HG03095 (cell line): ENCODE data around the gene FRAS1.
"Not testable (repeated sequence)": the region's sequence is repeated elsewhere in the genome, so short reads cannot be mapped to it uniquely, and the experiment has no call there.

Experiments
- ATAC-seq: cut with Tn5 transposase; IDR thresholded peaks from one replicate; pipeline ENCODE4 v1.9.1; 2021; ENCODE audit warnings: moderate library complexity; ENCODE audit not compliant: unreplicated experiment

Gene FRAS1

DNA sequence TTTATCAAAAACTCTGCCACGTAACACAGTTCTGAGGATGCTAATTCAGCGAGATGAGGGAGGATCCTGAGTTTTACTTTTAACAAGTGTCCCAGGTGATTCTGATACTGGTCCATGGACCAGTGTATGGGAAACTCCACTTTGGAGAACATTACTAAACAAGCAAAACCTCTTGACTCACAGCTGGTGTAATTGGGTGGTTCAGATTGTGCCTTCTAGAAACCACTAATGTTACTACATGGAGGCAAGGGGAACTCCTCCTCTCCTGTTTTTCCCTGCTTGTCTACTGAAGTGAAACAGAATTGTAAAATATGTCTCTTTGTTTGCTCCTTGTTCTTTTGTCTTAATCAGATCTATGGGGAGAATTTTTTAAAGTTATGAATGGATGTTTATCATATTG, 62.6 kb downstream of the FRAS1 start:
- no peak for ATAC-seq

DNA sequence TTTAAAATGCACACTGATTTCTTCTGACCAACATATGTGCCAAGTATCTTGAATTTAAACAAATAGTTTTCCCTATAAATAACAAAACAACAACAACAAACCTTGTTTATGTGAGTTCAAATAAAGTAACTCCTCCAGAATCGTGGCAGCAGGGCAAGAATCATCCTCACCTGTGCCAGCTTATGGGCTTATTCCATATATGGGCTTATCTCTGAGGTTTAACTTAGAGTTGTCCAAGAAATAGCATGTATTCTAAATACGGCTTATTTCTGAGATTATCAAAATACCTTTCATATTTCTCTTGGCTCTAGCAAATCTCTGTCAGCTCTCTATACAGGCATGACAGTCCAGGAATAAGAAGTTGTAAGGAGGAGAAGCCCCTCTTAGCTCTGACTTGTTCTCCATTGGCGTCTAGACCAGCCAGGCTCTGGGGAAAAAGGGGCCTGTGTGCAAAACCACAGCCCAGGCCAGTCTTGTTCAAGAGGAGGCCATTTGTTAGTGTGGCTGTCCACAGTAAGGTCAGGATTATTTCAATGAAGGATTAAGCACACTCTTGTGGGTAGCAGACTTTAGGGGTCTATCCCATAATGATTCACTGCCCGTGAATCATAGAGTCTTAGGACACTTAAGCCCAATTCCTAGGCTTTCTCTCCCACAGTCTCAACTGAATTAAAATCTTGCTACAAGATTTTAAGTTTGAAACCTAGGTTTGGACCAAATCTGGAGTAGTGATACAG, 63.2 kb downstream of the FRAS1 start:
- no peak for ATAC-seq

DNA sequence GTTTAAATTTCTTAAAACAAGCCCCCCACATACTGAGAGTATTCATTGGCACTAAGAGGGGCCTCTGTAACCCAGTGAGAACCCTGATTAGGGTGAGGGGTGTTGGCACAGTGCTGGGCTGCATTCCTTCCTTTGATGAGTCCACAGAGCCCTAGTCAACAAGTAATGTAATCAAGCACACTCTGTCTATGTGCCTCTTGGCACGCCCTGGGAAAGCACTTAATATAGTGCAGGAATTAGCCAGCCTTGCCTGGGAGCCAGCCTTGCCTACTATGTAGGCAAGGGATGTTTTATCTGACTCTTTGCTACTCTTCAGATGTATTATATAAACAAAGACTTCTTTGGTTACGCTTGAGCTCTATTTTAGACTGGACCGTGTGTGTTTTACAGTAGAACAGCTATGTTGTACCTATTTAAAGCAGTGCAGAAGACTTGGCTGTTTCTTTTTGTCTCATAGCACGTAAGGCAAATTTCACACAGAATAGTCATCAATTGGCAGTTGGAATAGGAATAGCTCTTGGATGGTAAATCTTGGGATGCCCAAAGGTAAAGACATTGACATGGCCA, 64.3 kb downstream of the FRAS1 start:
- ATAC-seq: no peak

DNA sequence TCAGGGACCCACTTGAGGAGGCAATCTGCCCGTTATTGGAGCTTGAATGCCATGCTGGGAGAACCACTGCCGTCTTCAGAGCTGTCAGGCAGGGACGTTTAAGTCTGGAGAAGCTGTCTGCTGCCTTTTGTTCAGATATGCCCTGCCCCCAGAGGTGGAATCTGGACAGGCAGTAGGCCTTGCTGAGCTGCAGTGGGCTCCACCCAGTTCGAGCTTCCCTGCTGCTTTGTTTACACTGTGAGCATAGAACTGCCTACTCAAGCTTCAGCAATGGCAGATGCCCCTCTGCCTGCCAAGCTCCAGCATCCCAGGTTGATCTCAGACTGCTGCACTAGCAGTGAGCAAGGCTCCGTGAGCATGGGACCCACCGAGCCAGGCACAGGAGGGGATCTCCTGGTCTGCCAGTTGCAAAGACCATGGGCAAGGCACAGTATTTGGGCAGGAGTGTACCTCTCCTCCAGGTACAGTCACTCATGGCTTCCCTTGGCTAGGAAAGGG, 68.8 kb downstream of the FRAS1 start:
- ATAC-seq: not testable (repeated sequence)

DNA sequence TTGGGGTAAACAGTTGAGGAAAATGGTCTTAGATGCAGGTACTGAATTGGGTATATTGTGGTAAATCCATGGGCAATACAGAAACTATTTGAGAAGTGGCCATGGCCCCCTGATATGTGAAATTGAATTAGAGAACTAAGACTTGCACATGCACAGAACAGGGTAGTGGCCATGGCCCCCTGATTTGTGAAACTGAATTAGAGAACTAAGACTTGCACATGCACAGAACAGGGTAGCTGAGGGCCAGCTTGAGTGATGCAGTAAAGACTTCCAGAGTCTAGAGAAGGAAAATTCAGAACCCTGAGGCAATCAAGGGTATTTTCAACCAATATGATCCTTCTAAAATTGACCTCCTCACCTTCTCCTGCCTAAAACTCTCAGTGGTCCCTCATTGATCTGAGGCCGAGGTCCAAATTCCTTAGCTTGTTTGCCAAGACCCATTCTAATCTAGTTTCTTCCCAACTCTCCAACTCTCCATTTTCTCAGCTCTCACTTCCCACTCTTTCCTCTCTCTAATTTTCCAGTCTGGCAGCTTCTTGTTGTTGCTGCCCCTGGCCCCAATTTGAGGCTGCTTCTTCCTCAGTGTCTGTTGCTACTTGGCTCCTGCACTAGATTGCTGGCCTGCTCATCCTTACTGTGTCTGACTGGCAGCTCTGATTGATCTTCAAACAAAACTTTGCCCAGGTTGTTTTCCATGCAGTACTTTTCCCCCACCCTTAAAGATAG, 72.4 kb downstream of the FRAS1 start:
- no peak for ATAC-seq

DNA sequence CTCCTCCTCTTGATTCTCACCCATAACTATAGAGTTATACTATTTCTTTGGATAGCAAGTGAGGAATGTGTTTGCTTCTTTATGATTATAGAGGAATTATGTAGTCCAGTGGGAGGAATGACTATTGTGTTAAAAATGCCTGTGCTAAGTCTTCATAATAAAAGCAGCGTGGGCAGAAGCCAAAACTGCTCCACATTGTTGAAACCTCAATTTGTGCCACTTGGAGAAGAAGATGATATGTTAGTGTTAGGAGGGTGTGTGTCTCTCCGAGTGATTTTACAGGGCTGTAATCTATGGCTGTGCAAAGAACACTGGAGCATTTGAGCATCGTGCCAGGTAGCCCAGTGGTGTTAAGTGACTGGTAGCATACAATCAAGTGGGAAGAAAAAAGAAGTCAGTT, 74.3 kb downstream of the FRAS1 start:
- ATAC-seq: no peak

DNA sequence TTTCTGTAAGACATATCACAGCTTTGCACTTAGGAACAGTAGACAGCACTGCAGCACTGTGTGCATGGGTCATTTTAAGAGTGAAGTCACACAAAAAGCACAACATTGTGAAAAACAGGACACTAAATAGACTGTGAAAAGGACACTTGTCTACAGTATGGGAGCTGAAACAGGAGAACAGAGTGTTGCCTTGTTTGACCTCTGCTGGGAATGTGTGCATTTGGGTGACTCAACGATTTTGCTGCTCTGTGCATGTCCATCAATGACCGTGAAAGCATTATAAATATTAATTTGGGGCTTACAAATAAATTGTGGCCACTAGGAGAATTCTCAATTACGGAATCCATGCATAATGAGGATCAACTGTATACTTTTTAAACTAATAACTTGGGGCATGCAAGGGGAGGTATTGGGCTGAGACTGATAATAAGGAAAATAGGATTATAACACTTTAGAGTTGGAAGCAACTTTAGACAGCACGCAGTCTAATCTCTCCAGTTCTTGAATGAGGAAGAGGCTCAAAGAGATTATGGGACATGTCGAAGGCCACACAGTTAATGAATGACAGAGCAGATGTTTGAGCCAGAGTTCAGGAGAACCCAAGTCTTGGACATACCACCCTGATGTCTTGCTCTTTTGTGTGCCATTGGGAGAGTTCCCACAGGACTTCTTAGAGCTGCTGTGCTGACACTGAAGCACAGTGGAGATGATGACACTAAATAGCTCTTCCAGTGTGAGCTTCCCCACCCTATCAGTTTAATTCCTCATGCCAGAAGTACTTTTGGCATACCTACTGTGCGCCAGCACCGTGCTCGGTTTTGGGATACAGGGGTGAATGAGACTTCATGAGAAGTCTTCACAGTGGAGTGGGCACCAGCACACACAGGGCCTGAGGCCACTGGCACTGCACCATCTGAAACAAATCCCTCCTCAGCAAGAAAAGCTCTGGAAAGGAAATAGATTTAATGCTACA, 79.3 kb downstream of the FRAS1 start:
- ATAC-seq: no peak

DNA sequence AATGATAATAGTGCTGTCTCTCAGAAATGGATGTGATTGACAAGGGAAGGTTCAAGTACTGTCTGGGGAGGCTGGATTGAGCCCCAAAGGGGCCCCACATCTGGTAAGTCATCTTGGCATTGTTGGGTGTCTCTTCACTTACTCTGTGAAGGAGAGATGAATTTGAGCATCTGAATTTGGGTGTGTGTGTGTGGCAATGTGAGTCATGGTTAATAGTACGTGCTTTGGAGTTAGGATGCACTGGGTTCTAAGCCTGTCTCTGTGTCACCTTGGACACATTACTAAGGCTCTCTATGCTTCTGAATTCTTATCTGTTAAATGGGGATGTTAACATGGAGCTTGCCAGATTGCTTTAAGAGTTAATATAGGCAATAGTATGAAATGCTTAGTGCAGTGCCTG, 80.4 kb downstream of the FRAS1 start:
- no peak for ATAC-seq

DNA sequence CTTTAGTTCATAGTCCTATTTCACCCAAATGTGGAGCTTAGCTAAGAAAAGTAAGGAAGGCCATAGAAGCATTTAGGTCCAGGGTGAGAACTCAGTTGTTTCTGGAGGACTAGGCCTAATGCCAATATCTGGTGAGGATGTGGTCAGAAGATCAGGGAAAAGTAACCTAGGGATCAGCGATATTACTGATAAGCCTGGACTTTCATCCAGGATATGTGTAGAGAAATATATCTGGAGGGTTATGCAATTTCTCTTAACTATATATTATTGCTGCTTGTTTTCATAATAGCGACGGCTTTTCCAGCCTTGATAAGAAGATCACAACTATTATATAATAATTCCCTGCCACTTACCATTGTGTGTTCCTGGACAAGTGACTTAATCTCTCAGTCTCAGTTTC, 81.1 kb downstream of the FRAS1 start:
- ATAC-seq: no peak

DNA sequence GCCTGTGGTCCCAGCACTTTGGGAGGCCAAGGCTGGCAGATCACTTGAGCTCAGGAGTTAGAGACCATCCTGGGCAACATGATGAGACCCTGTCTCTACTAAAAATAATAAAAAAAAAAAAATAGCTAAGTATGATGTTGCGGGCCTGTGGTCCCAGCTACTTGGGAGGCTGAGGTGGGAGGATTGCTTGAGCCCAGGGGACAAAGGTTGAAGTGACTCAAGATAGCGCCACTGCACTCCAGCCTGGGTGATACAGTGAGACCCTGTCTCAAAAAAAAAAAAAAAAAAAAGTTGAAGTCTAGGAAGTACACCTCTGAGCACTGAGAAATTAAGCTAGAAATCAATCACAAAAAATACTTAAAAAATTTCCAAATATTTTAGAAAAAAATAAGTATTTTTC, 86.5 kb downstream of the FRAS1 start:
- no peak for ATAC-seq

DNA sequence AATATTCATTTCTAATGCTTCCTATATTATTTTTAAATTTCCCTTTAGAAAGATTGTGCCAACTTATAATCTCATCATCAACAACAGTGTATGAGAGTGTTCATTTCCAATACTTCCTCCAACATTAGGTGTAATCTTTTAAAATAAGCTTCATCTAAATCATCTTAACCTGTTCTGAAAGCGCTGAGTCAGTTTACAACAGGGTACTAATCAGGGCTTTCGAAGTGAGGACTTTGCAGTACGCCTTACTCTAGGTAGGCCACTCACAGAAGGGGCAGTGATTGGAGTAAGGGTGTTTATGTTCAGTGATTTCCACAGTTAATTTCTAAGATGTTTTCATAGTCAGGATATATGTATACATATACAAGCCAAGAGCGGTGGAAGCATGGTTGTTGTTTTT, 87.9 kb downstream of the FRAS1 start:
- ATAC-seq: no peak

DNA sequence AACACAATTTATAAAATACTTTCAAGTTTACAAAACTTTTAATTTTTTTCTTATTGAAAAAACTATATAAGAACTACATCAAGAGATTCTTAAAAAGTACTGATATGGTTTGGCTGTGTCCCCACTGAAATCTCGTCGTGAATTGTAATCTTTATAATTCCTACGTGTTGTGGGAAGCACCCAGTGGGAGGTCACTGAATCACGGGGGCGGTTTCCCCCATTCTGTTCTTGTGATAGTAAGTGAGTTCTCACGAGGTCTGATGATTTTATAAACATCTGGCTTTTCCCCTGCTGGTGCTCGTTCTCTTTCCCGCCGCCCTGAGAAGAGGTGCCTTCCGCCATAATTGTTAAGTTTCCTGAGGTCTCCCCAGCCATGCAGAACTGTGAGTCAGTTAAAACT, 88.5 kb downstream of the FRAS1 start:
- ATAC-seq: no peak

DNA sequence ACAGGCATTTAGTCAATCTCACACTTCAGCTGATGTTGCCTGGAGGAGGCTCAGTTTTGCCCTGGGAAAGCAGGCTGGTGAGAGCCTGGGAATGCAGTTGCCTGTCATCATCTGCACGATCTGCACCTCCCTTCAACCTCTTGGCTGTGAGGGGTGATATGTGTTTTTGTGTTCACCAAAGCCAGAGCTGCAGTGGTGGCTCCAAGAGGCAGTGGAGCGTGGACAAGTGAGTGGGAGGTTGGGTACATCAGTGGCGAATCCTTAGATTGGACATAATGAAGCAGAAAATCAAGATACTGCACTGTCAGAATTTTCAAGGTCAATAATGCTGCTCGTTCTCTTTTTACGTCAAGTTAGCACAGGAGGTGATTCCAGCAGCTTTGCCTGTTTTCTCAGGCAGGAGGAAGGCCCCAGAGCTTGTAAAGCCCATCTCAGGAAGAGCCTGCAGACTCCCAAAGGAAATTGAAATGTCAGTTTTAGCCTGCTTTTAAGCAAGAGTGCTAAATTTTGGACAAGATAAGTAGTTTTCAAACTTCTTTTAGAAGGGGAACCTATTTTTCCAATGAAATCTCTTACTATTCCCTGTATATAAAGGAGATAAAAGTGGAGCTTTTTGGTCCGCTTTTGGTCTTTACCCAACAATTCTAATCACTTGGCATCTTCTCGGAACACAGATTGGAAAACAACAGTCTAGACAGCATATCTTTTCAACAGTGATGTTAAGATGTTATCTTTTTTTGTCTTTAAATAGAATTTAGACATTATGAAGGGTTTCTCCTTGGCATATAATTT, 92.8 kb downstream of the FRAS1 start:
- ATAC-seq: no peak

DNA sequence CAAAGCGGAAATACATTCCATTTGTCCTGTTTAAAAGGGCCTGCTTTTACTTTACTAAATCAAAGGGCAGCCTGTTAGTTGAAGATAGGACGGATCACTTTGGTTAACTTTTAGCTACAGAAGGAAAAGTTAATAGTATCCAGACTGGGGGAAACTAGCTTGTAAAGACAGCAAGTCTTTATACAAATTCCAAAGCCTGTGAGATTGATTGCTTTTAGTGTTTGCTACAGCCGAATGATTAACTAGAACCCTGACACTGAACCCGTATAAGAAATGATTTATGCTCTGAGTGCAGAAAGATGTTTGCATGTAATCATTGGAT, 93.4 kb downstream of the FRAS1 start:
- ATAC-seq: no peak

DNA sequence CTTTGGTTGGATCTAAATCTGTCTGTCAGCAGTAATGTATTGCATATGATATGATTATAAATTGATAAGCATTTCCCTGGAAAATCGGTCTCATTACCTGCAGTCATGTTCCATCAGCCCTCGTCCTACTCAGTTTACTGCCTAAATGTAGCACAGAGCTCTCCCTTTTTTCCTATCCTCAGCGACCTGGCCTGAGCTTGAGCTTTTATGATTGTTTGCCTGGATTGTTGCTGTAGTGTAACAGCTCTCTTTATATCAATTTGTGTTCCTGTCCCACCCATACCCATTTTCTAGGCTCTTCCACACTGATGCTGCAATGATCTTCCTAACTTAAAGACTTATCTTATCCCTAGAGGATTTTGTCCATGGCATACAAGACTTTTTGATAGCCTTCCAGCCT, 95.7 kb downstream of the FRAS1 start:
- ATAC-seq: no peak

DNA sequence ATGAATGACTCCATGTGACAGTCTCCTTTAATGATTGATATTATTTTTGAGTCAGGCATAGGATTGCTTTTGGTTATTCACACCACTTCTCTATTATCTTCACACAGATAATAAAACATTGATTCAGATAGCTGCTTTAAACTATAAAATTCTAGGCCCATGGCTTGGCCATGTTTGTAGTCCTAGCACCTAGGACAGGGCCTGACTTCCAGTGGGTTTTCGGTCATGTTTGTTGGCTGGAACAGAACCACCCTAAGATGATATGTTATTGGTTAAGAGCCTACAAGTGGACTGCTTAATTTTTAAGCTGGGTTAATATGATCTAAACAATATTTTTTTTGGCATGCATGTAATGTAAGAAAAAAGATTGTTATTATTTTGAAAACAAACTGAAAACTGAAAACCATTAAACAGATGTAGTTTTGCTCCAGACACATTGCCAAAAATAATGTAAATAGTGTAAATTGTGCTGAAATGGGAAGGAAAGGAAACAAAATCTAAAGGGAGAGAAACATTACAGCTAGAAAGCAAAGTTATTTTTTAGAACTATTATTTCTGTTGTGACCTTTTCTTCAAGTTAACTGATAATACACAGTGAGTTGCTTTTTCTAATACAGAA, 98.0 kb downstream of the FRAS1 start:
- no peak for ATAC-seq

DNA sequence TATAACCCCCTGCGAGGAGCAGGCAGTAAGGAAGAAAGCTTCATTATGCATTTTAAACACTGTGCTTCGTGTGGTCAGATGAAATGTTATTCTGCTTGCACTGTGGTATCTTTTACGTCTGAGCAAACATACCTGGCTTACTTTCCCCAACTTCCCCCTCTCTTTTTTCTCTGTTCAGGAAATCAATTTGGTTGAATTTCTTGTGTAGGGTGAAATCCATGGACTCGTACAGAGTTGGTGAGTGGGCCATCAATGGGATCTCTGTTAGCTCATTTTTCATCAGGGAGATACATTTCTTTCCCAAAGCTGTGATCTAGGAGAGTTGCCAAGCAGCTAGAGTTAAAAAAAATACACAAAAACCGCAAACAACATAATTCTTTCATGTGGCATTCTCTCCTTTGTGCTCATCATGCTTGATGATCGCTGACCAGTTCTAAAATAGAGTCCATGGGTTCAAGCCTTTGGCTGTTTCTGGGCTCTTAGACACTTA, 98.5 kb downstream of the FRAS1 start:
- no peak for ATAC-seq

DNA sequence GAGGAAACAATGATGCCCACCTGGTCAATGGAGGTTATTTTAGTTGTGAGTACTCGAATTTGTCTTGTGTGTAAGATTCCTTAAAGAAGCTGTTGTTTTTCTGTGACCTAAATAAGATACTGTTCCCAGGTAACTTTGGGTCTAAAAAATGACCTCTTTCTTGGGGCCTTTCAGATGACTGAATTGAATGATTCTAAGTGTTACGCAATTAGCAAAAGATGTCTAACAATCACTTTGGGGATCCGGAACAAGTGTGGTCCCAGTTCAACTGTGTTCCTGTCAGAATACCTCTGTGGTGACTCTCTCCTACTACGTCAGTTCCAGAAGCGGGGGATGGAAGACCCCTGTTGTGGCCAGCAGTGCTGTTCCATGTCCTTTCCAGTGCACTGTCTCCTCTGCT, 99.4 kb downstream of the FRAS1 start:
- ATAC-seq: no peak

DNA sequence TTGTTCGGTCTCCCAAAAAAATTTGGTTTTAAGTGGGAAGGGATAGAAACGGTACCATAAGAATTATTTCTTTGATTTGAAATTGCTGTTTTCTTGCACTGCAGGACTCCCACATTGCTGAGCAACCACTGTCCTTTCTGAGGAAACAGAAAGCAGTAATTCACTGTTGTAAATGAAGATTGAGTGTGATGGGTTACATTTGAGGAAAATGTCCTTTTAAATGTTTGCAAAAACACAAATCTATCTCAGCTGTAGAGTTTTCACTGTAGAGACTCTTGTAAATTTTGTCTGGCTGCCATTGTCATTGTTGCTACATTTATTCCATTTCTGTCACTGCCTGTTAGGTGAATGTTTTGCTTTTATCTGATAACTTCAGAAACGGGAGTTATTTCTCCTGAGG, 105.2 kb downstream of the FRAS1 start:
- no peak for ATAC-seq

DNA sequence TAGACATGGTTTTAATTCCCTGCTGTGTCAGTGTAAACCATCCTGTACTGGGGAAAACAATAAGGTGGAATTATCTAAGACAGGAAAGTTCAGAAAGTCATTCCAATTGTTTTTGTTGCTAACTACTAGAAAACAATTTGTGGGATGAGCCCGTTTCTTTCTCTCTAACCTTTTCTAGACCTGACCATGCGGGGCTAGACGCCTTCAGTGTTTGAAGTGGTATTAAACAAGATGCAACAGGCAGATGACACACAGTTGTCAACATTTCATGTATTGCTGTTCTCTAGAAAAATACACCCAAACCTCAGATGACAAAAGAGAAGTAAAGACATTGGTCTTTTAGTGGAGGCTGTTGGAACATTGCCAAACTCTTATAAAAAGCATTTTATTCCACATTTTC, 105.7 kb downstream of the FRAS1 start:
- no peak for ATAC-seq
